Adrenal gland (tissue), 12 donors: Measurements from ENCODE around the gene ANKK1. TPM values are rescaled to one million over a fixed set of nuclear protein-coding genes. Genes with fewer than 3 reads are reported as not detected.

Source experiments
- DNase-seq, 7 donors: peaks; one replicate each; pipeline ENCODE4 v3.0.0-alpha.2; 2019 to 2020
- H3K27ac ChIP-seq, 5 donors: fragments of 200-600 bp; sonication (generic) in 4 of 5; 1 replicate in 3 of 5; 2 replicates in 2 of 5; pipeline versions ENCODE4 v1.5.1 to v1.8.0; 2016 to 2020; ENCODE audit warnings: mild to moderate bottlenecking in 1 of 5
- H3K27me3 ChIP-seq: fragments of 200-600 bp; 2 replicates; pipeline ENCODE4 v1.8.0; 2021
- H3K36me3 ChIP-seq, 2 donors: fragments of 200-600 bp; replicated peaks in 1 of 2; 1 replicate in 1 of 2; 2 replicates in 1 of 2; pipeline versions ENCODE4 v1.5.1 to v1.8.0; 2018 to 2022
- H3K4me1 ChIP-seq, 2 donors: fragments of 200-600 bp; replicated peaks in 1 of 2; 1 replicate in 1 of 2; 2 replicates in 1 of 2; pipeline versions ENCODE4 v1.5.1 to v1.8.0; 2018 to 2021
- H3K4me3 ChIP-seq, 4 donors: fragments of 200-600 bp; sonication (generic) in 3 of 4; one replicate each; pipeline ENCODE4 v1.5.1; 2016 to 2018
- H3K9me3 ChIP-seq, 3 donors: fragments of 200-600 bp; sonication (generic) in 1 of 3; replicated peaks in 1 of 3; 1 replicate in 2 of 3; 2 replicates in 1 of 3; pipeline versions ENCODE4 v1.5.1 to v1.8.0; 2016 to 2021
- CTCF ChIP-seq, 6 experiments: fragments of 450-650 bp in 4 of 6; fragments of 200-600 bp in 2 of 6; sonication (generic) in 1 of 6; IDR thresholded peaks; 1 replicate in 5 of 6; 2 replicates in 1 of 6; pipeline versions ENCODE4 v1.5.1 to v1.8.0; 2016 to 2021; ENCODE audit warnings: antibody characterized with exemption in 6 of 6, mild to moderate bottlenecking in 2 of 6, moderate library complexity in 1 of 6
- POLR2A ChIP-seq, 2 donors: fragments of 450-650 bp; IDR thresholded peaks; one replicate each; pipeline ENCODE4 v1.6.1; 2017; ENCODE audit warnings: antibody characterized with exemption in 2 of 2, mild to moderate bottlenecking in 2 of 2, moderate library complexity in 1 of 2
- WGBS, 4 donors: extraction: QIAGEN DNeasy Blood & Tissue Kit in 2 of 4; methylation state at CpG; one replicate each; pipeline versions ENCODE4 v1.1.5 to v1.1.7; 2013 to 2017; 5-methylcytosine and 5-hydroxymethylcytosine counted together
- intact Hi-C, 2 donors: fragments of 100-400 bp; cut with DNase I; formaldehyde crosslinking; loops; one replicate each; pipeline versions ENCODE4 v1.14.1 to v1.15.0; 2022 to 2023
- polyA plus RNA-seq, 3 donors: library from polyadenylated mRNA; stranded (reverse); fragments of 200-250 nt in 2 of 3; fragments of 350-450 nt in 1 of 3; fragmentation: Illumina TruSeq in 1 of 3; extraction: RNeasy Lipid Tissue Mini Kit (QIAGEN cat#74804) in 1 of 3; gene quantifications; one replicate each; pipeline ENCODE4 v1.2.3, GENCODE V29; 2013 to 2014
- total RNA-seq, 9 donors: library from RNA; depleted of rRNA in 4 of 9; stranded (reverse); fragments of >200 nt in 4 of 9; fragments of 120-200 nt in 1 of 9; fragmentation: NEBNext Ultra II Directional in 1 of 9; extraction: Animal tissue kit (Norgen Biotek cat#: 25700) in 1 of 9; gene quantifications; one replicate each; pipeline versions ENCODE4 v1.1.0 to v1.2.4, GENCODE V29; 2013 to 2023
- donor health status: healthy with polysubstance abuse.
- donor health status: Bipolar disorder and iron deficiency.
- donor health status: DM: yes; HTN: yes; CAD: no.
- donor health status: DM: no; HTN: no; CAD: no.
- donor health status: DM: no; HTN: no; CAD: no.
- donor health status: DM: yes; HTN: yes; CAD: no.

ANKK1 gene
- total and polyA plus RNA-seq, 12 donors, result 0.05 to 3.5 (median 0.18) TPM; not detected in 1

DNA sequence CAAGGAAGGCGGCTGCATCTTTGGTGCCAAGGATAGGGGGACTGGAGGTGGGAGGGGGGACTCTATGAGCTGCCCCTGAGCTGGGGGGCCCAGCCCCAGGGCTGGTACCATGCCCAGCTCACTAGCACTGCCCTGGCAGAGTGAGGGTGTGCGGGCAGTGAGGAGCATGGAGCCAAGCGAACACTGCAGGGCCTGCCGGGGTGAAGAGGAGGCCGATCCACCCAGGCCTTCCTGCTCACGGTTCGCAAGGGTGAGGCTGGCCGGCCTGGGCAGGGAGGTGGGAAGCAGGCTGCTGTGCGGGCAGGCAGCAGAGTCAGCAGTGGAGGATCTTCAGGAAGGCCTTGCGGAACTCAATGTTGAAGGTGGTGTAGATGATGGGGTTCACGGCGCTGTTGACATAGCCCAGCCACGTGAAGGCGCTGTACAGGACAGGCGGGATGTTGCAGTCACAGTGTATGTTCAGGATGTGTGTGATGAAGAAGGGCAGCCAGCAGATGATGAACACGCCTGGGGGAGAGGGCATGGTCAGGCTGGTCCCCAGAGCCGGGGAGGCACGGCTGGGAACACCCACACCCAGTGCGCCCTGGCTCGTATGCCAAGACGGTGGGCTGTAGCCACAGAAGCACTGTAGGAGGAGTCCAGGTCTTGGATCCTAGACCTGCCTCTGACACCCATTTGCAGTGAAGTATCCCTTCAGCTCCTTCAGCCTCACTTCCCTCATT is 23.0 kb downstream of the ANKK1 start:
- Histone ChIP-seq H3K27ac (no peak overlapping the region), H3K9me3 (no peaks in the 10 kb centered on the region), H3K36me3 (no peaks in the 10 kb centered on the region), H3K27me3 (no peaks in the 10 kb centered on the region), H3K4me1 (no peaks in the 10 kb centered on the region), H3K4me3 (no peak overlapping the region)
- TF ChIP-seq CTCF (IDR thresholded peaks at IDR 0.05), result no peak
- no peak for TF ChIP-seq POLR2A (IDR thresholded peaks at IDR 0.05)
- intact Hi-C loops, result no loop called here
- no peak for DNase-seq
- WGBS, 4 donors, result 89 to 95% (median 94%) methylated on average over 21 of the region's 21 CpGs

GRCh38 chr11:113411536-113411935 is 24.0 kb downstream of the ANKK1 start:
- WGBS, 4 donors, result 78 to 91% (median 85%) methylated on average over 3 of the region's 3 CpGs
- H3K4me1 ChIP-seq, result no peaks in the 10 kb centered on the region
- no peaks in the 10 kb centered on the region for H3K36me3 ChIP-seq
- TF ChIP-seq CTCF (IDR thresholded peaks at IDR 0.05) (no peak), POLR2A (IDR thresholded peaks at IDR 0.05) (no peak)
- intact Hi-C loops, result no loop called here
- H3K27ac ChIP-seq, result no peak overlapping the region
- no peaks in the 10 kb centered on the region for H3K9me3 ChIP-seq
- H3K4me3 ChIP-seq, result no peak overlapping the region
- H3K27me3 ChIP-seq, result no peaks in the 10 kb centered on the region
- DNase-seq, result no peak

- Histone ChIP-seq H3K4me1 (no peaks in the 10 kb centered on the region), H3K4me3 (no peak overlapping the region), H3K27ac (no peak overlapping the region), H3K9me3 (no peaks in the 10 kb centered on the region), H3K27me3 (no peaks in the 10 kb centered on the region), H3K36me3 (no peaks in the 10 kb centered on the region)
- WGBS, 4 donors, result 81 to 92% (median 92%) methylated on average over 4 to 9 of the region's 9 CpGs; no CpG with 5 or more reads in 1 of the 4 donors
- DNase-seq, result no peak
- intact Hi-C loops, result no loop called here
- no peak for TF ChIP-seq POLR2A (IDR thresholded peaks at IDR 0.05)
- TF ChIP-seq CTCF (IDR thresholded peaks at IDR 0.05), result no peak
These were observed 25.1 kb downstream of the ANKK1 start for GRCh38 chr11:113412675-113413074.

- Histone ChIP-seq H3K27me3 (no peaks in the 10 kb centered on the region), H3K4me3 (no peak overlapping the region), H3K36me3 (no peaks in the 10 kb centered on the region), H3K9me3 (no peaks in the 10 kb centered on the region), H3K27ac (no peak overlapping the region), H3K4me1 (no peaks in the 10 kb centered on the region)
- no peak for TF ChIP-seq CTCF (IDR thresholded peaks at IDR 0.05)
- TF ChIP-seq POLR2A (IDR thresholded peaks at IDR 0.05), result no peak
- intact Hi-C loops, result no loop called here
- DNase-seq, result no peak
- 89 to 93% (median 92%) methylated on average over 16 of the region's 16 CpGs for WGBS, 4 donors
These were observed 27.8 kb downstream of the ANKK1 start for GRCh38 chr11:113415343-113415742.
